ENCODE measurements around the gene SERINC2.
"Not testable (repeated sequence)": the region's sequence is repeated elsewhere in the genome, so short reads cannot be mapped to it uniquely, and the experiment has no call there.

The SERINC2 gene

DNA sequence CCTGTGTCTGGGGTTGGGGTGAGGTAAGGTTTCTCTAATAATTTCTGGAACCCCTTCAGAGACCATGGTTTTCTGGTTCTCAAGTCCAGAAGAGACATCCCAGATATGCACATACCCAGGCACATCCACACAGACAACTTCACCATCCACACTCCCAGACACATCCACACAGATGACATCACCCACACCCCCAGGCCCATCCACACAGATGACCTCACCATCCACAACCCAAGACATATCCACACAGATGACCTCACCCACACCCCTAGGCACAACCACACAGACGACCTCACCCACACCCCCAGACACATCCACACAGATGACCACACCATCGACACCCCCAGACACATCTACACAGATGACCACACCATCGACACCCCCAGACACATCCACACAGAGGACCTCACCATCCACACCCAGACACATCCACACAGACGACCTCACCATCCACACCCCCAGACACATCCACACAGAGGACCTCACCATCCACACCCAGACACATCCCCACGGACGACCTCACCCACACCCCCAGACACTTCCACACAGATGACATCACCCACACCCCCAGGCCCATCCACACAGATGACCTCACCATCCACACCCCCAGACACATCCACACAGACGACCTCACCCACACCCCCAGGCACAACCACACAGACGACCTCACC lies 26.3 kb upstream of the SERINC2 start:
- not testable (repeated sequence) for DNase-seq

DNA sequence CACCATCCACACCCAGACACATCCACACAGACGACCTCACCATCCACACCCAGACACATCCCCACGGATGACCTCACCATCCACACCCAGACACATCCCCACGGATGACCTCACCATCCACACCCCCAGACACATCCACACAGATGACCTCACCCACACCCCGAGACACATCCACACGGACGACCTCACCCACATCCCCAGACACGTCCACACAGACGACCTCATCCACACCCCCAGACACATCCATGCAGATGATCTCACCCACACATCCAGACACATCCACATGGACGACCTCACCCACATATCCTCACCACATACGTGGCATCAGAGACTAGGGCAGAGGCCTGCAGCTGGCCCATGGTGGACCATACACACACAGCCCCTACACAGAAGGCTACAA lies 25.4 kb upstream of the SERINC2 start:
- no peak for DNase-seq

DNA sequence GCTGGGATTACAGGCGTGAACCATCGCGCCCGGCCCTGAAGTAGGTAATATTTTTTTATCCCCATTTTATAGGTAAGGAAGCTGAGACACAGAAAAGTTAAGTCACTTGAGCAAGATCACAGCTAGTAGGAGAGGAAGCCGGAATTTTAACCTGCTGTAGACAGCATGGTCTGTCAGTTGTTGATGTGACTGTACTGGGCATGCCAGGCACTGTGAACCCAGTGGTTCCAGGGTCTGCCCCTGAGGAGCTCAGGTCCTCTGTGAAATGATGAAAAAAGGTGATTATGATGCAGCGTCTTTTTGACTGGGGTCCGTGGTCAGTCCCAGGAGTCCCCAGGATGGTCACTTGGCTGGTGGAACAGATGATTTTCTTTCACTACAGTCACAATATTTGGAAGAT lies 23.4 kb upstream of the SERINC2 start:
- no peak for DNase-seq

DNA sequence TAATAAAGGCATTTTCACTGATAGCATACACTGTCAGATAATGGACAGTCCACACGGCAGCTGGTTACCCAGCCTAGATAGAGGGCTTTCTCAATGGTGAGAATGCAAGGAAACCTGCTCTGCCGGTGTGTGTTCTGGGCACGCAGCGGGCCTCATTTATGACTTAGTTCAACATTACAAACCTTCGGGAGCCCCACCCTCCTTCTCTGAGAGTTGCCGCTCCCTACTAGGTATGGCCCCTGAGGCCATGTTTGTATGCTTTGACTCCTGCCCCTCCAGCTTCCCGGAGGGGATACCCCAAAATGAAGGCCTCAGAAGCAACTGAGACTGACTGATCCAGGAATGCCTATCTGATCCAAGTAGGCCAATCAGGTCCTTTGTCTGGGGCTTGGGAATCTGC lies 22.9 kb upstream of the SERINC2 start:
- no peak for DNase-seq

DNA sequence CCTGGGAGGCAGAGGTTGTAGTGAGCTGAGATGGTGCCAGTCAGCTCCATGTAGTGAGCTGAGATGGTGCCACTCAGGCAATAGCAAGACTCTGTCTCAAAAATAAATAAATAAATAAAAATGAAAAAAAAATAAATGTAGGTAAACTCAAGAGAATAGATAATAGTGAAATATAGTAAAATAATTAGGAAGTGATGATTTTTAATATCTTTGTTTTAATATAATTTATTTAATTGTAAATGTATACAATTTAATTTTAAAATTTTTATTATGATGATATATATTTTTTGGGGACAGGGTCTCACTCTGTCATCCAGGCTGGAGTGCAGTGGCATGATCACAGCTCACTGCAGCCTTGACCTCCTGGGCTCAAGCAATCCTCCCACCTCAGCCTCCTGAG lies 19.6 kb upstream of the SERINC2 start:
- no peak for DNase-seq

DNA sequence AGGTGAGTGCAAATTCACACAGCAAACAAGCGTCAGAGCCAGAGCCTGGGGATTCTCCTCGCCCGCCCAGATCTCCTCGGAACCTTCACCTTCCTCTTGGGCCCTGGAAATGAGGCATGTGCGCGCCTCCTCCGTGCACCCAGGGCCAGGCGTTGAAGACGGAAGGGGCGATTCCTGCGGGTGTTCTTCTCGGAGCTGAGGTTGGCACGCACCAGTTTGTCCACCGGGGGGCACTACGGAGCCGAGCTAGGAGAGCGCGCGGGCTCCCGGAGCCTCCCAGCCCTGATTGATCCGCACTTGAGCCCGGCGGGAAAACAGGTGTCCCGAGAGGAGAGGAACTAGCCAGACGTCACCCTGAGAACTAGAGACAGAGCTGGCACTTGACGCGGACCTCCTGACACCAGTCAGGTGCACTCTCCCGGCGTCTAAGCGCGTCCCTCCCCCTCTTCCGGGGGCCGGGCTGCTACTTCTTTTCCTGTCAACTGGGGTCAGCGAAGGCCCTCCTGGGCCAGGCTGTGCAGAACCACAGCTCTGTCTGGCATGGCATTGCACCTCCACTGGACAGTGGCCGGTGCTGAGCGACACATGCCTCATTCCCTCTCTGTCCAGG lies 18.3 kb upstream of the SERINC2 start:
- DNase-seq, result peak; percentile 24 to 65

DNA sequence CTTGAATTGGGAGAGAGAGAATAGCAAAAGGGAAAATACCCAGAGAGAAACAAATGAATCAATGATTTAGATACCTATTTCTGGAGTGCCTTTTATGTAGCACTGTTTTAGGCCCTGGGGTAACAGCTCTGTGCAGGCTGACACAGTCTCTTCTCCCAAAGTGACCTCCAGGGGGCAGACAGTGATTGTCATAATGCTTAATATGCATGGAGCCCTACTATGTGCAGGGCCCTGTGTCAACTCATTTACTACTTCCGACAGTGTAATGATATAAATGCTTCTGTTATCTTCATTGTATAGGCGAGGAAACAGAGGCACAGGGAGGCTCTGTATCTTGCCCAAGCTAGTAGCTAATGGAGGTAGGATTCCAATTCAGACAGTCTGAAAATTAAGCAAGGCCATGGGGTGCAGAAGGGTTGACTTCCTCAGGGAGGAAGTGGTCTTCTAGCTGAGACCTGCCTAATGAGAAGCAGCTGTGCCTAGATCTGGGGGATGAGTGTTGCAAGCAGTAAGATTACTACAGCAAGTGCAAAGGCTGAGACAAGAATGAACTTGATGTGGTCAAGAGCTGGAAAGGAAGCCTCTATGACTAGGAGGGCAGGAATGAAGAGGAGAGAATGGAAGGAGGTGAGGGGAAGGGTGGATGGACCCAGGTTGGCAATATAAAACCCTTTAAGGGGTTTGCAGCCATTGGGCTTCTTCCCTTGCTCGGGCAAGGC lies 16.2 kb upstream of the SERINC2 start:
- no peak for DNase-seq

DNA sequence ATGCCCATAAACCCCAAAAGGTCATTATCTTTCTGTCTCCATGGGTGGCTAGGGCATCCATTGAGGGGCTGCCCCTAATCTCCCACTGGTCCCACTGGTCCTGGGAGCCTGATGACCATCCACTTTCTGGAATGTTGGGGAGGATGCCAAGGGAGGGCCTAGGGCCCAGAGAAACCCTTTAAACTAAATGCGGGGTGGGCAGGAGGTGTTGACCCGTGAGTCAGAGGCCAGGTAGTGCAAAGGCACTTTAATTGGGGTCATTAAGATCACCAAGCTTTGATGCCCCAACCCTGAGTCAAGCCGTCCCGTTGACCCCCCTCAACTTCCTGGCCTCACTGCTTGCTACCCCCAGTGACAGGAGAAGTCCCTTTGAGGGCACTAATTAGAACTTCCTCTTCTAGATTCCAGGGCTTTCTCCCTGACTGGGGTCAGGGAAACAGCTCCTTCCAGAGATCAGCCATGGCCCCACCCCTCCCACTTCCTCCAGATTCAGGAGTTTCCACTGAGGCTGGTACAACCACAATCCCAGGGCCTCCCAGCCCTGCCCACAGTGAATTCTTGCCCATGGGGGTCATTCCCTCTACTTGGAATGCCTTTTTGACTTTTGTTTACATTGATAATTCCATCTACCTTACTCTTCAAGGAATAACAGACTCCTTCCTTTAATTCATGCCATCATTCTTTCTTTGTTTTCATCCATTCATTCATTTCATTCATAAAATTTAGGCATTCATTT lies 15.5 kb upstream of the SERINC2 start:
- DNase-seq, result no peak

DNA sequence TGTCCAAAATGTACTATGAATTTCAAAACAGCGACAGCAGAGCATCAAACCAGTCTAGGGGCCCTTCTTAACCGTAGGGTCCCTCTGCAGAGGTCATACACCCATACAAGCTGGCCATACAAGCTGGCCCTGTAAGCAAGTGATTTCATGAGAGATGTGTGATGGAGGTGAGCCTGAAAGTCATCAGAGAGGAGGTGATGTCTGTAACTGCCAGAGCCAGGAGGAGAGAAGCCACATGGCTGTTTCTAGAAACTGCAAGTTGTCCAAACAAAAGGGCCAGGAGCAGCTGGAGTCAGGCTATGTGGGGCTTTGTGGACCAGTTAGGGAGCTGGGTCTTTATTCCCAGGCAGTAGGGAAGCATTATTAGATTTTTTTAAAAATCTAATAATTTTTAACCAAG lies 14.8 kb upstream of the SERINC2 start:
- DNase-seq, result no peak

DNA sequence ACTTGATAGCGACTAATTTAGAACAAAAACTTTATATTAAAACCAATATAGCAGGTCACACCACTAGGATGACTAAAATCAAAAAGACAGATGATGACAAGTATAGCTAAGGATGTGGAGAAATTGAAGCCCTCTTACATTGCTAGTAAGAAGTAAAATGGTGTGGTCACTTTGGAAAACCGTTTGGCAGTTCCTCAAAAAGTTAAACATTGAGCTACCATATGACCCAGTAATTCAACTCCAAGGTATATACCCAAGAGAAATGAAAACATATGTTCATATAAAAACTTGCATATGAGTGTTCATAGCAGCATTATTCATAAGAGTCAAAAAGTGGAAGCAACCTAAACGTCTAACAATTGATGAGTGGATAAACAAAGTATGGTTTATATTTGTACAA lies 13.0 kb upstream of the SERINC2 start:
- DNase-seq, result no peak

DNA sequence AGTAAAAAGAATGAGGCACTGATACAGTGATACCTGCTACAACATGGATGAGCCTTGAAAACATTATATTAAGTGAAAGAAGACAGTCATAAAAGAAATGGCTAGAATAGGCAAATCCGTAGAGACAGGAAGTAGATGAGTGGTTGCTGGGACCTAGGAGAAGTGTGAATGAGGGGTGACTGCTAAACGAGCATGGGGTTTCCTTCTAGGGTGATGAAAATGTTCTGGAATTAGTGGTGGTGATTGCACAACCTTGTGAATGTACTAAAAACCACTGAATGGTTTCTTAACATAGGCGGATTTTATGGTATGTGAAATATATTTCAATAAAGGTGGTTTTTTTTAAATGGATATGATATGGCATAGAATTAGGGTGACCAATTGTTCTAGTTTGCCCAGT lies 12.6 kb upstream of the SERINC2 start:
- DNase-seq, result no peak

DNA sequence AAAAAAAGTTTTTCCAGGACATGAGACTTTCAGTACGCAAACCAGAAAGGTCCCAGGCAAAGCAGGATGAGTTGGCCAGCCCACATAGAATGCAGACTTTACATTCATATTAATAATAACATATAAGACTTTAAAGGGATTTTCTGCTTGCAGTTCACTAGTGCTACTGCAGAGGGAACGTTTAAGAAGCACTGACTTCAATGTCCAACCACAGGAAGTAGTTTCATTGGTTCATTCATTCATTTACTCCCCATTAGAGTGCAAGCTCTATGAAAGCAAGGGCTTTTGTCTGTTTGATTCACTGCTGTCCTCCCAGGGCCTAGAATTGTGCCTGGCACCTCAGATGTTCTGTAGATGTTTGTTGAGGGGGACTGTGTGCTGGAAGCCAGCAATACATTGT lies 11.8 kb upstream of the SERINC2 start:
- no peak for DNase-seq

DNA sequence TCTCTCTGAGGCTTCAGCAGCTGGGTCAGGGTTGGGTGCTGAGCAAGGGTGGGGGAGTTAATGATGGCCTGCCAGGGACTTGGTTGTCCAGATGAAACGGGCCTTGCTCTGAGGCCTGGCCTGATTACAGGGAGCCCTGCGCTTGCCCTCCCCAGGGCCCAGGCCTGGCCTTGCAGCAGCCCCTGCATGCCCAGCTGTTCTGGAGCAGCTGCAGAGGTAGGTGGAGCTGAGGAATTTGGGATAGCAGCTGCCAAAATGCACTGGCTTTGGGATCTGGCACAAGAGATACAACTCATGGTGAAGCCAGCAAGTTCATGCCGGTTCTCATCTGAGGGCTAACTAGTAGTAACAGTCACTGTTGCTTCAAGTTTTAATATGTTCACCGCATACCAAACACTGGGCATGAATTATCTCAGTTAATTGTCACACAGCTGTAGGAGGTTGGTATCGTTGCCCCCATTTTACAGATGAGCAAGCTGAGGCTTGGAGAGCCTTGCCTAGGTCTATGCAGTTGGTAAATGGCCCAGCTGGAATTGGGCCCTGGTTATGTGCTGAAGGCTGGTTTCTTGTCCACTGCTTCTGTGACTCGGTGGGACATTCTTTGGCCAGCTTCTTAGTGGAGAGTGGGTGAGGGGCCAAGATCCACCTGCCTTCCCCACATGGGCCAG lies 7.3 kb upstream of the SERINC2 start:
- no peak for DNase-seq

DNA sequence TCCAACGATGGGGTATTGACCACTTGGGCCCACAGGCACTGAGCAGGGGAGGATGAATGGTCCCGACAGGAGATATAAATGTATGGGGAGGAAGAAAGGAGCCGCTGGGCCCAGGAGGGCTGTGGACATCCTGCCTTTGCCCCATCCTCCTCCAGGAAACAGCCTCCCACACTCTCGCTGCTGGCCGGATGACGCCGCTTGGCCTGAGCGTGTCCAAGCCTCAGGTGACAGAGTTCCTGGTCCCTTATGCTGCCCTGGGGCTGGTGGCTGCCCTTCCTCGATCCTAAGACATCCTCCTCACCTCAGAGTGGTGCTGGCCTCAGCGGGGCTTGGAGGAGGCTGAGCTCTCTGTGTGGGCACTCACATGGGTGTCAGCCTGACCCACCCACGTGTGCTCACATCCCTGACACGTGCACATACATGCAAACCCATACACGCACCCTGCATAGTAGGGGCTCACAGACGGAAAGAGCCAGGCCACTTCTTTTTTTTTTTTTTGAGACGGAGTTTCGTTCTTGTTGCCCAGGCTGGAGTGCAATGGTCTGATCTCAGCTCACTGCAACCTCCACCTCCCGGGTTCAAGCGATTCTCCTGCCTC lies 5.9 kb upstream of the SERINC2 start:
- DNase-seq, result no peak

DNA sequence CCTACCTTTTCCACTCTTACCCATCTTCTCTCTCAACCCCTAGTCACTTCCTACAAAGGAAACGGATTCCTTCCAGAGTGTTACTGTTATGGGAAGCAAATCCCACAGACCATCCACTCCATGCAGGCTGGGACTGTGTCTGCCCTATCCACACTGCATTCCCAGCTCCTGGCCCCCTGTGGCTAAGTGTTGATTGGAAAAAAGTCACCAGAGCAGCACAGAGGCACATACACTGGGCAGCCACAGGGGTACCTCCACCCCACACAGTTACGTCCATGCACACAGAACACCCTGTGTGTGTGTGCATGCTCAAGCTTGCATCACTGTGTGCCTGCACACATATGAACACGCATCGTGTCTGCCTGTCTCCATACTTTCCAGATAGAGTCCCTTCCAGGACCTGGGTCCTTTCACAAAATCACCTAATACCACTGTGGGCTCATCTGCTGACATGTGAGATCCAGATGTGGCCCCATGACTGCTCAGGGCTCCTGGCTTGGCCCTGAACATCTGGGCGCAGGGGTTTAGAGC lies 4.2 kb upstream of the SERINC2 start:
- DNase-seq, result no peak

DNA sequence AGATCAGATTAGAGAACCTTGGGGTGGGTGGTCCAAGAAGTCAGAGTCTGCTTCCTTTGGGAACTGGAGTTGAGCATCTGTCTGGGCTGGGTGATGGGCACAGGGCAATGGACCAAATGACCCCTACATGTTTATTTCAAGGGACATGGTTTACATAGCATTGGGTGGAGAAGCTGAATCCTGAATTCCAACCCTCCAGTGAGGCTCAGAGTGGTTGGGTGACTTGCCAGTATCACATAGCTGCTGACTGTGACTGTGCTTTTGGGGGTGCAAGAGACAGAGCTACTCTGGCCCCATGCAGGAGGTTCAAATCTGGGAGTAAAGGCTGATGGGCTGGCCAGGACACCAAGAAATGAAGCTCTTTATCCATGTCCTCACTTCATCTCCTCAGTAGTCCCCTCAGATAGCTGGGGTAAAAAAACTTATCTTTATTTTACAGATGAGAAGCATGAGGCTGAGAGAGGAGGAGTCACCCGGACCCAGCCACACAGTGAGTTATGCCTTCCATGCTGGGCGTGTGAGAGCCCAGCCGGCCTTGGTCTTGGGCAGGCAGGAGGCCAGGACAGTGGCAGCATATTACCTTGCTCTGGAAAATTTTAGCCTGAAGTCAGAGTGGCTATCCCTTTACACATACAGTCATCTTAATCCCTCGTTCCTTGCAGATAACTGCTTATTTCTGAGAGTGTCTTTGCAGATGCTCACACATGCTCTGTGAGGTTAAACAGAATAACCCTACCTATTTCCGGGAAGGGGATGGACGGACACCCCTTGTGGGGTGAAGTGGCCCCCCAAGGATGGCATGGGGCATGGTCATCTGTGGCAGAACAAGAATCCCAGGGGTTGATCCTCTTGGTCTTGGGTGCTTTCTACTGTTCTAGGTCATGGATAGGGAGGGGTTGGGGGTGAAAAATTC lies 2.8 kb upstream of the SERINC2 start:
- DNase-seq, result no peak

DNA sequence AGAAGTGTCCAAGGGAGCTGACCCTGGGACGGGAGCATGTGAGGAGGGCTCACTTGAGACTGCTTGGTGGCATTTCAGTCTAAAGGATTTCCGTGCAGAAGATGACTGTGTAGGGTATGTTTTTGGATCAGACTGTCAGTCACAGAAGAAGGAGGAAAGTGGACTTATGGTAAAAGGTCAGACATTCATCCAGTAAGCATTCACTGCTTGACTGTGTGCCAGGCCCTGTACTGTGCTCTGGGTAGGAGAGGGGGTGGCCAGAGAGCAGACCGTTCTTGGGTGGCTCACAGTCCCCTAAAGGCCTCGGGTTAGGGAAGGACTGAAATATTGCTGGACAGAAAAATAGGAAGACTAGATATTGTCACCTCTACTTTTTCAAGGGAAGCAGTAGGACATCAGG lies 2.1 kb upstream of the SERINC2 start:
- DNase-seq, result no peak

DNA sequence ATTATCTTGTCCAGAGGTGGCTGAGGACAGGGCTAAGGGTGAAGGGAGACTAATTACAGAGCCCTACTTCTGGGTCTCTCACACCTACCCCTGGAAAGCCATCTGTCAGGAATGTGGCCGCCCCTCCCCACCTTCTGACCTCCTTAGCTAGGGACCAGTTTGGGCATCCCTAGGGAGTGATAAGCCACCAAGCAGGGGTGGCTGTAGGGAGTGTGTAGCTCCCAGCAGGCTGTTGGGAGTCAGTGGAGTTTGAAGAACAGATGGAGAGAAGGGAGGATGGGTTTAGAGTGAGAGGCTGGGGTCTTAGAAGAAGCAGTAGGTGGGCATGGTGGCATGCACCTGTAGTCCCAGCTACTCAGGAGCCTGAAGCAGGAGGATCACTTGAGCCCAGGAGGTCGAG lies 808 bp upstream of the SERINC2 start:
- DNase-seq, result no peak

DNA sequence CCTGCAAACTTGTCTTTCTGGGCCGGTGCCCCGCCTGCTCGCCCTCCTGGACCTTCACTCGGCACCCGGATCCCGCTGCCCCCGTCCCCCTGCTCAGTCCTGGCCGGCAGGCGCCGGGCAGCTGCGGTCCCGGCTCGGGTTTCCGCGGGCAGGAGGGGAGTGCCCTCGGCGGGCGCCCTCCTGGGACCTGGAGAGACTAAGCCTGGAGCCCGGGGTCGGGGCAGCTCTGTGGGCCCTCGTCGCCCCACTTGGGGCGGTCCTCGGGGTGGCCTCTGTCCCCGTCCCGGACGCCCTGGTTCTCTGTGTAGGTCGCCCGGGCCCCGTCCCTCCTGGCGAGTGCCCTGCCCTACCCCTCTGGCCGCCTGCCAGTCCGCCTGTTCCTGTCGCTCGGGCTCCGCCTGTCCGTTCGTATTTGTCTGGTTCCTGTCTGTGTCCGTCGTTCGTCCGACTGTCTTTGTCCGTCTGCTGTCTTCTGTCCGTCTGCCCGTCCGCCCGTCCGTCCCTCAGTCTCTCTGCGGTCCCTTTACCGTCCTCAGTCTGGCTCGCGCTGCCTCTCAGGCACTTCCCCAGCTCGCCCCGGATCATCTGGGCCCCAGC lies 490 bp downstream of the SERINC2 start:
- DNase-seq, result no peak

DNA sequence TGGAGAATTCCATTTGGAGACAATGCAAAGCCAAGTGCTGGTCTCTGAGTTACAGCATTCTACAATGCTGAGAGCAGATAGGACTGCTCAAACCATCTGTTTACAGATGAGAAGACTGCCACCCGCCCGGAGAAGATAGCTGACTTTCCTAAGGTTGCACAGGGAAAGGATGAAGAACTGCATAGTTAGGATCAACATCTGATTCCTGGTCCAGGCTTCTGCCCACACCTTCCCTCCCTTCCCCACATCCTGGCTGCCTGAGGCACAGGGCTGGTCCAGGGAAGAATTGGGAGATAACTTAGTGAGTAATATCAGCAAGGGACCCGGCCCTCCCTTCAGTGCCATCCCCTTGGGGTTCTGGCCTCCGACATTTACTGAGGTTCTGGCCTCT lies 2.0 kb downstream of the SERINC2 start:
- peak in 1 of 2 donors; percentile 10 for DNase-seq

DNA sequence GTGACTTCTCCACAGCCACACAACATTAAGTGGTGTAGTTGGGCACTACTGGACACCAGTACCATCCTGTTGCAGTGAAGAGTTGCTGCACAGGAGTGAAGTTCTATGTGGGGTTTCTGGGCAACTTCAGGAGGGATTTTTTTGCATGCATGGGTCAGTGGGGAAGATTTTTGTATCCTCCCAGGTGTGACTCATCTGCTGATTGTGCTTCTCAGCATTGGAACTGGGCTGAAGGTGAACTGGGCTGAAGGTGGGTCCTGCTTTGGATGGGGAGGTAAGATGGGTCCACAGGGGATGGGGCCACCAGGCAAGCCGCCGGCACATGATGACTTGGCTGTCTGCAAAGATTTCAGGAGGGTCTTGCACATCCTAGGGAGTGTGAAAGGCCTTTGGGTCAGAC lies 2.6 kb downstream of the SERINC2 start:
- DNase-seq, result no peak
